Measurements from ENCODE around the gene PIRT.
A peak's percentile ranks its signal among the peaks of the same experiment; 100 is the strongest.
"Not testable (repeated sequence)": the region's sequence is repeated elsewhere in the genome, so short reads cannot be mapped to it uniquely, and the experiment has no call there.

Gene PIRT

GRCh38 chr17:10837921-10838320, at the start of gene PIRT:
TSS of gene PIRT (minus strand) at chr17:10838087. CDS start at chr17:10825645, 12,442 bp downstream.
- DNase-seq (ENCODE audit: low read depth, low spot score): no peak

GRCh38 chr17:10881959-10882358, 44.1 kb upstream of the PIRT start:
- no peak for DNase-seq (ENCODE audit: low read depth, low spot score)

GRCh38 chr17:10879190-10879836, 41.4 kb upstream of the PIRT start:
- no peak for DNase-seq (ENCODE audit: low read depth, low spot score)

DNA sequence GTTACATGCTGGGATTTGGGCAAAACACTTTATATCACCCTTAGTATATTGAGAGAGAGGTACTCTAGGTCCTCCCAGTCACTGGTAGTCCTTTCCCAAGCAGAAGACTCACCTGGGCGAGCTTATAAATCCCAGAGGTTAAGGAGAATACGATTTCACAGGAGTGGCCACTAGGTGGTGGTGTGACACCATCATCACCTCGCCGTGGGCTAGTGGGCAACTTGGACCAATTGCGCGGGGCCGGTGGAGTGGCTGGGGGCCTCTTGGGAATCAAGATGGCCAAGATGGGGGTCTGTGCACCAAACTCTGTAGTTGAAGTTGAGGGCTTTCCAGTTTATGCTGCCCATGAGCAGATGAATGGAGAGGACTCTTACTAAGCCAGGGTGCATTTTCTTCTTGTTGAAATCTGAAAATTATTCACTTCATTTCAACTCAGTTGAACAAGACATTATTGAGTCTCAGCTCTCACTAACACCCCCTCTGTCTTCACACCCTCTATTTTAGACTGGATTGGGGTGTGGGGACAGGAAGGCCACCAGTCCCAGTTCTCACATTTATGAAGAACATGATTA, 38.2 kb upstream of the PIRT start:
- peak; percentile 38 for DNase-seq (ENCODE audit: low read depth, low spot score)

GRCh38 chr17:10875430-10875851, 37.6 kb upstream of the PIRT start:
- DNase-seq (ENCODE audit: low read depth, low spot score): no peak

DNA sequence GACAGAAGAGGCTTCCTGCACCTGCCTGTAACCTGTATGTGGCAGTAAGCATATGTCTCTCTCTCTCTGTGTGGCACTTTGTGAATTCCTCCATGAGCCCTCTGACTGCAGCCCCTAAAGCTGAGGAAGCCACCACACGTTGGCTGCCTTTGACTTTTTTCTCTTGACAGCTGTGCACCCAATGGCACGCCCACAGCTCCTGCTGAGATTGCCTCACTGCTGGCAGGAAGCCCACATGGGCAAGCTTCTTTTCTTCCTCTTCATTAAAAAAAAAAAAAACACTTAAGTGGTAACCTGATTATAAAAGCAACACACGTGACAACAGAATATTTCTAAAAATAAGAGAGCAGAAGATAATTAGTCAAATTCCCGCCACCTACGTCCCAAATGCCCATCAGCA, 34.0 kb upstream of the PIRT start:
- DNase-seq (ENCODE audit: low read depth, low spot score): no peak

GRCh38 chr17:10870336-10871050, 32.6 kb upstream of the PIRT start:
- DNase-seq (ENCODE audit: low read depth, low spot score): no peak

GRCh38 chr17:10868744-10869143, 30.9 kb upstream of the PIRT start:
- DNase-seq (ENCODE audit: low read depth, low spot score): not testable (repeated sequence)

DNA sequence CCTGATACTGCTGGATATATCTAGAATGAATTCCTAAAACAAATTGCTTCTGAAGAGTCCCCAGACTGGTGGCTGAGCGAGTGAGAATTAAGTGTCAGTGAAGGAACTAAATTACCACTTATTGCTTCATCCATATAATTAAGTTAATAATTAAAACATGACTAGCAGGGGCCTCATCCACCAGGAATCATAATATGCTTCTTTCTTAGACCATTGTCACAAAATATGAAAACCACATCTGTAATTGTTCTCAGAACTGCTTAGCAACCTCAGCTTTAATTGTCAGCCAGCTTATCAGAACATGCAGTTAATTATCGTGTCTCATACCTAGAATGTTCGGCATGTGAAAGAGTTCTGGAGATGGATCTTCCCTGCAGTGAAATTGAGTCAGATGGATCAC, 21.2 kb upstream of the PIRT start:
- no peak for DNase-seq (ENCODE audit: low read depth, low spot score)

- DNase-seq (ENCODE audit: low read depth, low spot score): no peak
Measured at GRCh38 chr17:10857976-10858375, 20.1 kb upstream of the PIRT start.

- DNase-seq (ENCODE audit: low read depth, low spot score): not testable (repeated sequence)
Measured at GRCh38 chr17:10846636-10847035, 8.7 kb upstream of the PIRT start.

GRCh38 chr17:10845388-10845751, 7.5 kb upstream of the PIRT start:
- no peak for DNase-seq (ENCODE audit: low read depth, low spot score)

DNA sequence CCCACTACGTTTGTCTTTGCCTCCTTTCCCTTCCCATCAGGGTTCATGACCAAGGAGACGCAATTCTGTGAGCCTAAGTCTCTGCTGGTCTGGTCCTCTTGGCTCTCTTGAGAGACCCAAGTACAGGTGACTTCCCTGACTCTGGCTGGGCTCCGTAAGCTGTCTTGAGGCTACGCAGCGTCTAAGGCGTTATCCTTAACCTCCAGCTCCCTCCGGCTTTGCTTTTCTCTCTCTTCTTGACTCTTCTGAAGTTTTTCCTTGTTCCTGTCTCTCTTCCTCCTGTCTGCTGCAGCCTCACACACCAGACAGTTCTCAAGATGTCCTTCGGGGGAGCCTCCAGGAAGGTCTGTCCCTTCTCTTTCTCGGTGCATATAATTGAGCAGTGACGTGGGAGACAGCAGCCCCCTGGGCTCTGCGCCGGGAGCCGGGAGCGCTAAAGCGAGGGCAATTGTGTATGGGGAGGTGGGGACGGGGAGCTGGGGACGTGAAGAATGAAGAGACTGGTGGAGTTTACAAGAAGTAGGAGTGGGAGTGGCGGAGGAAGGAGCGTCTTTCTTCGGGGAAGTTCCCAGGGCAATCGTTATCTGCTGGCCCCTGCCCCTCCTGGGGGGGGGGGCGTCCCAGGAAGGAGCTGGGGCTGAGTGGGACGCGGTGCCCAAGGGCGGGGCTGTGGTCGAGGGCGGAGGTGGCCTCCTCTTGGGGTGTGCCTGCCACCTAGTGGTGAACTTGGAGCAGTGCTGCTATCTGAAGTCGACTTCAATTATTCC, 6.9 kb upstream of the PIRT start:
- no peak for DNase-seq (ENCODE audit: low read depth, low spot score)

DNA sequence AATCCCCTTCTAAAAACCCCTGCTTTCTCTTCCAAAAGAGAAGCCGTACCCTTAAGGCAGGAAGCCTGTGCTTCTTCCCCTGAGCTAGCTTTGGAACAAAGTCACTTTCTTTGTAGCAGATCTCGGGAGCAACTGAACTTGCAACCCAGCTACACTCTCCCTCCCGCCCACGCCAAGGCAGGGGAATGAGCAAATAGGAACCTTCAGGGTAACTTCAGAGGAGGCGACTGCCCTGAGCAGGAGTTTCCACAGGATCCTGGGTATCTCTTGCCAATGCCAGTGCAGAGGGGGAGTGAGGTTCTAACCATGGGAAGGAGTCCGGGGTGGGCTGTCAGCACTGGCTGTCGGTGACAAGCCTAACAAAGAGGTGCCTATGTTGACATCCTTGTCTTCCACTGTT, 5.9 kb upstream of the PIRT start:
- DNase-seq (ENCODE audit: low read depth, low spot score): no peak

- no peak for DNase-seq (ENCODE audit: low read depth, low spot score)
Measured at GRCh38 chr17:10842658-10843057, 4.8 kb upstream of the PIRT start.

DNA sequence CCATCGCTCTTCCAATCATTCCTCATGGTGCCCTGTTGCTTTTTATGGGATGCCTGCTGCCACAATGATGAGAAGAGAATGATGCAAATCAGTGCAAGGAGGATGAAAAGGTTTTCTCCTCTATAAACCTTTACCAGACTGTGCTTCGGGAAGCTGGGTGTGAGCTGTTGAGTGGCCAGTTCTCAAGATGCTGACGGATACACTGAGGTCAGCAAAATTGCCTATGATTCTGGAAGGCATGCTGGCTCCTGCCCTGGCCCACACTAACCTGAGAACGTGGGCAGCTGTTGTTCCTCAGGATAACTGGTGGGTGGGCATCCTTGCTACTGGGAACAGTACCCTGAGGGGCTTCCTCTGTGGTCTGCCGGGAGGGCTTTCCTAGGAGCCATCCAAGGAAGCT, 795 bp upstream of the PIRT start:
- DNase-seq (ENCODE audit: low read depth, low spot score): no peak

DNA sequence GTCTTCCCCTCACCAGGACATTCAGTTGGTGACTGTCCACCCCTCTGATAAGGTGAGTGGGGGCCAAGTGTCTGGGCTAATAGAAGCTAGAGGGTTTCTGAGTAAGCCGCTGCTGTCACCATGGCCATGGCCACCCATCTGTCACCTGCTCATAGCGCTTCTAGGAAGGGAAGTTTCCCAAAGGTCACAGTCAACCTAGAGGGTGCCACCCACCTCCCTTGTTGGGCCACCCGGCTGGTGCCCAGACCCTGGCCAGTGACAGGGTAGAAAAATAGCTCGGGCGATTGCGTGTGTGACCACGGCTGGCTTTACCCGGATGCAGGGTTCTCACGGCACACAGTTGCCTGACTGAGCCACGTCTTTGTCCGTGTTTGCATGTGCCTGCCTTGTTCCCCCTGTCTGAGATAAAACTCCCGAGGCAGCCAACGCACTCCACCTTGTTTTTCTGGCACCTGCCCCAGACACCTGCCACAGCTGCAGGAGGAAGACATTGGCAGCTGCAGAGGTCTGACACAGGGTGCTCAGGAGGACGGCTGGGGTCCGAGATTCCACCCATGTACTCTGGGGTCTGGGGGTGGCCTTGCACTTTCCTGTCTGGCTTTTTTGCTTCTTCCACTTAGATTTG, 809 bp downstream of the PIRT start:
- DNase-seq (ENCODE audit: low read depth, low spot score): no peak

DNA sequence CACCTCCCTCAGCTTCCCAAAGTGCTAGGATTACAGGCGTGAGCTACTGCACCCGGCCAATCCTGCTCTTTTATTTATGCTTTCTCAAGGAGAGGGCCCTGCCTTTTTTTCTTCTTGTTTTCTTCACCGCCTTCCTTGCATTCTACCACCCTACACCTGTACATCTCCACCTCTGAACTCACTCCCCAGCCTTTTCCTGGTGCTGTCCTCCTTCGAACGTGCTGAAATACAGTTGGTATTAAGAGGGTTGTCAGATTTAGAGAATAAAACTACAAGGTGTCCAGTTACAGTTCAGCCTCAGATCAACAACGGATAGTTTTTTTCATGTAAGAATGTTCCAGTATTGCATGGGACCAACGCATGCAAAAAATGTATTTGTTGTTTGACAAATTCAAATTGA, 1.7 kb downstream of the PIRT start:
- no peak for DNase-seq (ENCODE audit: low read depth, low spot score)

GRCh38 chr17:10831696-10832095, 6.2 kb downstream of the PIRT start:
- no peak for DNase-seq (ENCODE audit: low read depth, low spot score)

DNA sequence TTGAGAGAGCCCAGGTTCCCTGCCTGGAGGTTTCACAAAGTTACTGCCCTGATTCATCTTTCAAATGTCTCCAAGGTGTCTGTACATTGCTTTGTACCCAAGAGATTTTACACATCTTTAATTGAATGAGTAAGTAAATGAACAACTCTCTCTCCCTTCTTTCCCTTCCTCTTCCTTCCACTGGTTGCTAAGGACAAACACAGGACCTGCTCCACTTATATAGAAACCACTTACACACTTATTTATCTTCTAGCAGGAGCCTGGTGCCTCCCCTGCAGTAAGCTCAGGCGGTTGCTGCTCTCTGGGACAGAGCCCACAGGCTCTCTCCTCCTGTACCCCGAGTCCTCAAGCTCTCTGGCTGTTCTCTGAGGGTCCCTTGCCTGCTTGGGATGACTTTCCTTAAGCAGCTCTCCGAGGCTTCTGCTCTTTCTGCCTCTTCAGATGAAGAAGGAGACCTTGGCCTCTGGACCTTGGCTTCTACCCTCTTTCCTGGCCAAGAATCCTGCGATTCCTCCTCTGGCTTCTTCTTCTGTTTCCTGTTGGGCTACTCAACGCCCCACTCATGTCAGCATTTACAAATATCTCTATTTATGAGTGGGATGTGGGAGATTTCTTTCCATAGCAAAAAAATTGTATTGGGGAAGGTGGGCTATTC, 9.9 kb downstream of the PIRT start:
- DNase-seq (ENCODE audit: low read depth, low spot score): no peak

GRCh38 chr17:10824874-10825273, 13.0 kb downstream of the PIRT start:
- no peak for DNase-seq (ENCODE audit: low read depth, low spot score)

Data from iPS DF 19.7 (cell line).